HepG2 (cell line): Measurements from ENCODE around the gene TCEANC2. TPM values are rescaled to one million over a fixed set of nuclear protein-coding genes. Genes with fewer than 3 reads are reported as not detected.

ENCODE experiments used
- AHR ChIP-seq: IDR thresholded peaks from 2 replicates; pipeline ENCODE4 v1.6.1; 2018; ENCODE audit warnings: missing genetic modification reagents, missing compliant biosample characterization
- ATF2 ChIP-seq: sonication (generic); formaldehyde crosslinking; IDR thresholded peaks from 2 replicates; pipeline ENCODE4 v1.4.0; 2020; ENCODE audit warnings: missing genetic modification reagents
- DMAP1 ChIP-seq: IDR thresholded peaks from 2 replicates; pipeline ENCODE4 v1.6.1; 2016
- E2F2 ChIP-seq: sonication (generic); formaldehyde crosslinking; IDR thresholded peaks from 2 replicates; pipeline ENCODE4 v1.4.0; 2020; ENCODE audit warnings: missing genetic modification reagents, borderline replicate concordance
- ETV5 ChIP-seq: IDR thresholded peaks from 2 replicates; pipeline ENCODE4 v1.6.1; 2018; ENCODE audit warnings: missing biosample characterization, missing genetic modification reagents, inconsistent platforms, borderline replicate concordance
- ETV6 ChIP-seq: sonication (generic); formaldehyde crosslinking; conservative IDR thresholded peaks from 2 replicates; pipeline ENCODE4 v1.4.0; 2020; ENCODE audit warnings: missing genetic modification reagents
- GATAD2A ChIP-seq: IDR thresholded peaks from 2 replicates; pipeline ENCODE4 v1.6.1; 2016
- HNF1B ChIP-seq: sonication (generic); formaldehyde crosslinking; IDR thresholded peaks from 2 replicates; pipeline ENCODE4 v1.5.1; 2020; ENCODE audit warnings: mild to moderate bottlenecking, moderate library complexity, missing genetic modification reagents
- KLF11 ChIP-seq: IDR thresholded peaks from 2 replicates; pipeline ENCODE4 v1.6.1; 2016; ENCODE audit warnings: missing compliant biosample characterization
- MYPOP ChIP-seq: sonication (generic); formaldehyde crosslinking; IDR thresholded peaks from 2 replicates; pipeline ENCODE4 v1.8.1; 2023; ENCODE audit warnings: mild to moderate bottlenecking, moderate library complexity, missing genetic modification reagents
- NFATC3 ChIP-seq: sonication (generic); formaldehyde crosslinking; IDR thresholded peaks from 2 replicates; pipeline ENCODE4 v1.5.1; 2020; ENCODE audit warnings: mild to moderate bottlenecking, missing genetic modification reagents
- RCOR2 ChIP-seq: IDR thresholded peaks from 2 replicates; pipeline ENCODE4 v1.6.1; 2016; ENCODE audit warnings: missing biosample characterization, missing genetic modification reagents
- SKIL ChIP-seq: sonication (generic); formaldehyde crosslinking; IDR thresholded peaks from 2 replicates; pipeline ENCODE4 v1.8.0; 2022; ENCODE audit warnings: missing genetic modification reagents, mild to moderate bottlenecking, moderate library complexity, borderline replicate concordance
- SMYD3 ChIP-seq: sonication (generic); formaldehyde crosslinking; IDR thresholded peaks from 2 replicates; pipeline ENCODE4 v1.8.1; 2023; ENCODE audit warnings: mild to moderate bottlenecking, missing genetic modification reagents
- SNAPC5 ChIP-seq: sonication (generic); formaldehyde crosslinking; IDR thresholded peaks from 2 replicates; pipeline ENCODE4 v1.8.1; 2023; ENCODE audit warnings: mild to moderate bottlenecking, missing genetic modification reagents, borderline replicate concordance
- ZBTB26 ChIP-seq: IDR thresholded peaks from 2 replicates; pipeline ENCODE4 v1.6.1; 2016; ENCODE audit warnings: missing compliant biosample characterization, missing genetic modification reagents, borderline replicate concordance
- ZNF33A ChIP-seq: sonication (generic); formaldehyde crosslinking; IDR thresholded peaks from 2 replicates; pipeline ENCODE4 v1.5.1; 2020; ENCODE audit warnings: missing genetic modification reagents, mild to moderate bottlenecking, moderate library complexity, borderline replicate concordance
- ZNF543 ChIP-seq: sonication (generic); formaldehyde crosslinking; IDR thresholded peaks from 2 replicates; pipeline ENCODE4 v1.4.0; 2020; ENCODE audit warnings: mild to moderate bottlenecking, missing genetic modification reagents
- ZNF709 ChIP-seq: sonication (generic); formaldehyde crosslinking; IDR thresholded peaks from 2 replicates; pipeline ENCODE4 v1.5.0; 2020; ENCODE audit warnings: mild to moderate bottlenecking, missing genetic modification reagents
- ZSCAN29 ChIP-seq: sonication (generic); formaldehyde crosslinking; conservative IDR thresholded peaks from 2 replicates; pipeline ENCODE4 v1.4.0; 2020; ENCODE audit warnings: mild to moderate bottlenecking, missing genetic modification reagents
- polyA plus RNA-seq, 8 experiments: library from polyadenylated mRNA; depleted of rRNA in 3 of 8; stranded (reverse) in 7 of 8; unstranded in 1 of 8; fragments of >200 nt; fragmentation: Illumina TruSeq in 4 of 8; extraction: Trizol in 4 of 8; gene quantifications; 2 replicates each; pipeline versions ENCODE4 v1.2.1 to v1.2.3, GENCODE V29; 2011 to 2016; ENCODE audit warnings: low read depth in 4 of 8, missing spikeins in 1 of 8, mixed read lengths in 1 of 8; ENCODE audit not compliant: insufficient read depth in 1 of 8
- total RNA-seq, 5 experiments: library from RNA; depleted of rRNA; stranded (reverse); fragments of >200 nt; fragmentation: Illumina TruSeq; extraction: Trizol; gene quantifications; 2 replicates each; pipeline ENCODE4 v1.2.3, GENCODE V29; 2016; ENCODE audit warnings: low read depth in 1 of 5

The TCEANC2 gene
- total and polyA plus RNA-seq, 2 of the 13 experiments (the other 11 are each of a cell fraction or from before 2014, with no cell fraction given), result 3.8 to 5.0 TPM

- TF ChIP-seq MYPOP (CRISPR knock-in tag) (no peak), ZNF33A (no peak), SNAPC5 (no peak), ZNF709 (CRISPR knock-in tag) (no peak), ETV6 (CRISPR knock-in tag) (no peak), ZNF543 (no peak), NFATC3 (CRISPR knock-in tag) (no peak), ATF2 (CRISPR knock-in tag) (no peak), SMYD3 (CRISPR knock-in tag) (no peak), AHR (no peak), ZSCAN29 (CRISPR knock-in tag) (no peak), ZBTB26 (CRISPR knock-in tag) (no peak), DMAP1 (no peak), RCOR2 (CRISPR knock-in tag) (no peak), HNF1B (CRISPR knock-in tag) (peak; percentile 53; the same call in 1 of the 2 replicates), GATAD2A (no peak), ETV5 (CRISPR knock-in tag) (peak; percentile 38; the same call in 1 of the 2 replicates), E2F2 (CRISPR knock-in tag) (no peak), SKIL (CRISPR knock-in tag) (no peak), KLF11 (CRISPR knock-in tag) (no peak)
These were observed 82.2 kb downstream of the TCEANC2 start (continued) for GRCh38 chr1:54135436-54136120.
